Cardiac muscle cell (in vitro differentiated cells and primary cell): ENCODE results near the gene SP3. TPM values are rescaled to one million over a fixed set of nuclear protein-coding genes. Genes with fewer than 3 reads are reported as not detected.

Experiments
- DNase-seq, 2 donors: peaks; one replicate each; pipeline versions ENCODE4 v3.0.0 to v3.0.0-alpha.2; 2010 to 2017; ENCODE audit warnings: low read depth in 1 of 2, low spot score in 1 of 2
- H3K27ac ChIP-seq: fragments of 200-600 bp; sonication (generic); 2 replicates; pipeline ENCODE4 v1.5.1; 2016
- H3K27me3 ChIP-seq: fragments of 200-600 bp; sonication (generic); 2 replicates; pipeline ENCODE4 v1.6.0; 2016; ENCODE audit warnings: control low read depth
- H3K36me3 ChIP-seq: fragments of 200-600 bp; sonication (generic); 2 replicates; pipeline ENCODE4 v1.5.1; 2016; ENCODE audit warnings: control low read depth
- H3K4me1 ChIP-seq: fragments of 200-600 bp; sonication (generic); 2 replicates; pipeline ENCODE4 v1.8.1; 2017; ENCODE audit warnings: low read depth, mild to moderate bottlenecking, mixed run types
- H3K4me3 ChIP-seq: fragments of 200-600 bp; sonication (generic); 2 replicates; pipeline ENCODE4 v1.5.1; 2016; ENCODE audit warnings: mild to moderate bottlenecking
- H3K9me3 ChIP-seq: fragments of 200-600 bp; sonication (generic); 2 replicates; pipeline ENCODE4 v1.5.1; 2017; ENCODE audit warnings: low read depth, mild to moderate bottlenecking, control low read depth
- CTCF ChIP-seq: IDR thresholded peaks from 2 replicates; pipeline ENCODE4 v1.5.1; 2012; ENCODE audit warnings: low read depth, mild to moderate bottlenecking, low read length
- polyA plus RNA-seq: library from polyadenylated mRNA; unstranded; fragments of >200 nt; fragmentation: Nextera tagmentation; extraction: Ambion mirVana; gene quantifications from 2 replicates; pipeline ENCODE4 v1.2.1, GENCODE V29; 2016
- total RNA-seq: library from RNA; depleted of rRNA; stranded (reverse); fragments of >200 nt; gene quantifications from 2 replicates; pipeline ENCODE4 v1.2.3, GENCODE V29; 2016

The SP3 gene
- total and polyA plus RNA-seq, 2 experiments from 2014 or later = 36.0 to 164 TPM

GRCh38 chr2:173942861-173943523, 22.2 kb downstream of the SP3 start:
- DNase-seq = no peak
- Histone ChIP-seq H3K27me3 (no peaks in the 10 kb centered on the region), H3K36me3 (no peaks in the 10 kb centered on the region), H3K4me3 (no peak overlapping the region), H3K27ac (no peak overlapping the region), H3K4me1 (no peaks in the 10 kb centered on the region), H3K9me3 (no peaks in the 10 kb centered on the region)
- TF ChIP-seq CTCF = no peak

GRCh38 chr2:173941567-173941966, 23.6 kb downstream of the SP3 start:
- no peak for DNase-seq
- no peak for TF ChIP-seq CTCF

DNA sequence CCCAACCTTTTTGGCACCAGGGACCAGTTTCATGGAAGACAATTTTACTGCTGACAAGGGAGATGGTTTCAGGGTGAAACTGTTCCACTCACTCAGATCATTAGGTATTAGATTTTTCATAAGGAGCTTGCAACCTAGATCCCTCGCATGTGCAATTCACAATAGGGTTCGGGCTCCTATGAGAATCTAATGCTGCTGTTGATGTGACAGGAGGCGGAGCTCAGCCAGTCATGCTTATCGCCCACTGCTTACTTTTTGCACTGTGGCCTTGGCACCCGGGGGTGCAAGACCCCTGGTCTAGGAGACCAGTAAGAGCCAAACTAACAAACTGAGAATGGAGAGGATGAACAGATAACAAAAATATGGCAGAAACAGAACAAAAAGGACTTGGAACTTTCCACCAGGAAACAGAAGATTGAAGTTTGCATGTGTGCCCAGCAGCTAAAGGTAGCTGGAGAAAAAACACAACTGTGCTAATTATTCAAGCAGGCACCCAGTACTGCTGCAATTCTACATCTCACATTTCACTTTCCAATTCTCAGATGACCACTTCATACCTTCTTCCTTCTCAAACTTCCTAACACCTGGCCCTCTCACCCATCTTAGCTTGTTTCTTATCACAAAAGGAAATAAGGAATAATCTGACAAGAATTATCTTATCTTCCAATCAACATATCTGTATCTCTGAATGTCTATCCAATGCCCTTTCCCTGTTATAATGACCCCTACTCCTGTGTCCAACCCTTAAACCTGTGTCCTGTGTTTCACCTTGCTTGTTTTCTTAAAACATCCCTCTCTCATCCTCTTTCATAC, 24.8 kb downstream of the SP3 start:
- H3K27ac ChIP-seq = no peak overlapping the region

More at GRCh38 chr2:173941567-173941966, 23.6 kb downstream of the SP3 start:
- Histone ChIP-seq H3K9me3 (no peaks in the 10 kb centered on the region), H3K27me3 (no peaks in the 10 kb centered on the region), H3K4me1 (peaks cover 13% of the 10 kb centered on the region), H3K27ac (no peak overlapping the region), H3K4me3 (no peak overlapping the region), H3K36me3 (no peaks in the 10 kb centered on the region)

DNA sequence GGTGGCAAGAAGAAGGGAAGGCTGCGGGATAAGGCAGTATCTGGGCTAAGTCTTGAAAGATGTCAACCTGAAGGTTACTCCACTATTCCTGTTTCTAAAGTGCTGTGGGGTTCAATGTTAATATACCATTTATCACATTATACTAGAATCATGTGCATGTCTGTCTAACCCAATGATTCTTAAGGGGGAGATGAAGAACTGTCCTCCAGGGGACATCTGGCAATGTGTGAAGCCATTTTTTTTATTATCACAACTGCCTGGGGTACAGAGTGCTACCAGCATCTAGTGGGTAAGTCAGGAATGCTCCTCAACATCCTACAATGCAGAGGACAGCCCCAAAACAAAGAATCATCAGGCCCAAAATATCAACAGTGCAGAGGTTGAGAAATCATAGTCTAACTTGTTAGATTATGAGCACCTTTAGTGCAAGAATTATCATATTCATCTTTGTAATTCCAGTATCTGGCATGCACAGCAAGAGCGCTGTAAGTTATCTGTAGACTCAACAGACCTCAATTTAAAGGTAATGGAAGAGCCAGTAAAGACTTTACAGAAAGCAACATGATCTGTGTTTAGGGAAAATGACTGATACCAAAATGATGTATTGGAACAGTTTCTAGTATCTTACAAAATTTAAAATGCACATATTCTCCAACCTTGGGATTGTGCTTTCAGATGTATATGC, 26.3 kb downstream of the SP3 start:
- Histone ChIP-seq H3K4me1 (peaks cover 21% of the 10 kb centered on the region), H3K27me3 (no peaks in the 10 kb centered on the region), H3K9me3 (no peaks in the 10 kb centered on the region), H3K27ac (no peak overlapping the region), H3K4me3 (no peak overlapping the region), H3K36me3 (no peaks in the 10 kb centered on the region)
- DNase-seq = no peak
- TF ChIP-seq CTCF = no peak

More for the DNA sequence above, 24.8 kb downstream of the SP3 start:
- Histone ChIP-seq H3K36me3 (no peaks in the 10 kb centered on the region), H3K27me3 (no peaks in the 10 kb centered on the region), H3K4me1 (peaks cover 21% of the 10 kb centered on the region), H3K4me3 (no peak overlapping the region), H3K9me3 (no peaks in the 10 kb centered on the region)
- TF ChIP-seq CTCF = no peak
- no peak for DNase-seq

- H3K27me3 ChIP-seq = no peaks in the 10 kb centered on the region
- DNase-seq = no peak
- H3K9me3 ChIP-seq = no peaks in the 10 kb centered on the region
- peak overlapping the region; percentile 19 for H3K27ac ChIP-seq
- TF ChIP-seq CTCF = no peak
- H3K4me1 ChIP-seq = peaks cover 21% of the 10 kb centered on the region
- no peak overlapping the region for H3K4me3 ChIP-seq
- H3K36me3 ChIP-seq = no peaks in the 10 kb centered on the region
Observed at GRCh38 chr2:173935305-173935704, 29.9 kb downstream of the SP3 start.
